Upper lobe of left lung (tissue), 4 donors: ENCODE data around the gene RTL1.

Source experiments
- CTCF ChIP-seq, 6 experiments: fragments of 450-650 bp in 4 of 6; fragments of 200-600 bp in 2 of 6; sonication (generic) in 2 of 6; IDR thresholded peaks; one replicate each; pipeline ENCODE4 v1.5.1; 2016 to 2019; ENCODE audit warnings: antibody characterized with exemption in 6 of 6
- EP300 ChIP-seq, 4 donors: sonication (generic); formaldehyde crosslinking; IDR thresholded peaks; one replicate each; pipeline ENCODE4 v1.5.1; 2017; ENCODE audit warnings: antibody characterized with exemption in 4 of 4, control low read depth in 2 of 4
- POLR2A ChIP-seq, 4 donors: fragments of 450-650 bp; IDR thresholded peaks; one replicate each; pipeline ENCODE4 v1.5.1; 2016 to 2017; ENCODE audit warnings: antibody characterized with exemption in 4 of 4, mild to moderate bottlenecking in 2 of 4

DNA sequence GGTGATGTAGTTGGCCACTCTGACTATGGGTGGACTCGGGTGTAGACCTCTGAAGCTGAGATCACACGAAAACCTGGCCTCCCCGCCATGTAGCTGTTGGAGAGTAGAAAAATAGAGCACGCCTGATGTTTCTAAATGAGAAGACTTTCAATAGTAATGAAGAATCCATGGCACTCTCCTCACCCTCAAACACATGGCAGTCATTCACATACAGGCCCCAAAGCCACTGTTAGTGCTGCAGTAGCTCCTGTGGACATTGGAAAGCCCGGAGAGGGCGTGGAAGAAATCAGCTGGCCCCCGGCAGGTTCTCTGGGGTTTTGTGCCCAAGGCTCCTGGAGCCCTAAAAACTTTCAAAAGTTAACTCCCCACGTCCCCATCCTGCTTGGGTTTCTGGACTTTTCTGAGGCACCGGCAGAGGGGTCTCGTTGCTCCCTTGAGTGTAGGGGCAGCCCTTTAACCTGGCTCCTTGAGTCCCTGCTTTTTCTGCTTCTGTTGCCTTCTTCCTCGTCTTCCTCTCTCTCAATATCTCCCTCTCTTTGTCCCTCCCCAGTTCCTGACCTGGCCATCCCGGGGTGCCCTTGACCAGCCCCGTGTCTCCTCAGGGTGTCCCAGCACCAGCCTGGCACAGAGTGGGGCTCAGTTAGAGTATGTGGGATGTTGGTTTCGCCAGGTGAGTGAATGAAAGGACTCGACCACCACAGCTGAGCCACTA, 69.3 kb downstream of the RTL1 start:
- no peak for TF ChIP-seq CTCF (IDR thresholded peaks at IDR 0.05)
- no peak for TF ChIP-seq EP300 (IDR thresholded peaks at IDR 0.05)
- TF ChIP-seq POLR2A (IDR thresholded peaks at IDR 0.05): no peak
